Heart right ventricle (tissue), 16 donors: ENCODE results near the gene LRSAM1. TPM values are rescaled to one million over a fixed set of nuclear protein-coding genes. Genes with fewer than 3 reads are reported as not detected.

ENCODE experiments used
- ATAC-seq, 8 donors: fragments of 200-7000 bp; cut with Tn5 transposase; one replicate each; pipeline ENCODE4 v1.9.1; 2020; ENCODE audit warnings: mild to moderate bottlenecking in 8 of 8, moderate library complexity in 8 of 8, moderate number of reproducible peaks in 1 of 8
- DNase-seq, 2 donors: peaks; one replicate each; pipeline ENCODE4 v3.0.0-alpha.2; 2020
- H3K27ac ChIP-seq, 10 donors: fragments of 200-600 bp; sonication (generic) in 2 of 10; one replicate each; pipeline versions ENCODE4 v1.5.0 to v1.8.0; 2020 to 2022; ENCODE audit warnings: mild to moderate bottlenecking in 3 of 10
- H3K27me3 ChIP-seq, 7 donors: fragments of 200-600 bp; one replicate each; pipeline ENCODE4 v1.8.0; 2021 to 2022; ENCODE audit warnings: mild to moderate bottlenecking in 2 of 7
- H3K36me3 ChIP-seq, 9 donors: fragments of 200-600 bp; sonication (generic) in 1 of 9; one replicate each; pipeline versions ENCODE4 v1.5.0 to v1.8.0; 2020 to 2022; ENCODE audit warnings: mild to moderate bottlenecking in 2 of 9
- H3K4me1 ChIP-seq, 9 donors: fragments of 200-600 bp; sonication (generic) in 1 of 9; one replicate each; pipeline versions ENCODE4 v1.5.0 to v1.8.0; 2020 to 2022; ENCODE audit warnings: mild to moderate bottlenecking in 4 of 9
- H3K4me3 ChIP-seq, 10 donors: fragments of 200-600 bp; sonication (generic) in 2 of 10; one replicate each; pipeline versions ENCODE4 v1.5.0 to v1.8.0; 2020 to 2022; ENCODE audit warnings: mild to moderate bottlenecking in 7 of 10, moderate library complexity in 2 of 10
- H3K9me3 ChIP-seq, 11 donors: fragments of 200-600 bp in 10 of 11; sonication (generic) in 2 of 11; one replicate each; pipeline versions ENCODE4 v1.5.0 to v1.8.0; 2013 to 2022; ENCODE audit warnings: mild to moderate bottlenecking in 2 of 11, control low read depth in 1 of 11, moderate library complexity in 1 of 11
- CTCF ChIP-seq, 9 donors: fragments of 200-600 bp; sonication (generic) in 2 of 9; IDR thresholded peaks; one replicate each; pipeline versions ENCODE4 v1.5.0 to v1.8.0; 2021 to 2022; ENCODE audit warnings: antibody characterized with exemption in 9 of 9, mild to moderate bottlenecking in 5 of 9, moderate library complexity in 1 of 9
- WGBS, 2 donors: extraction: QIAGEN DNeasy Blood & Tissue Kit; methylation state at CpG; one replicate each; pipeline ENCODE4 v1.1.7; 2013; ENCODE audit warnings: inconsistent platforms in 1 of 2; 5-methylcytosine and 5-hydroxymethylcytosine counted together
- intact Hi-C, 10 donors: fragments of 100-400 bp; cut with DNase I; formaldehyde crosslinking; loops; one replicate each; pipeline versions ENCODE4 v1.11.1 to v1.14.2; 2022
- polyA plus RNA-seq, 2 donors: library from polyadenylated mRNA; stranded (reverse); fragments of 200-250 nt; gene quantifications; one replicate each; pipeline ENCODE4 v1.2.3, GENCODE V29; 2013
- total RNA-seq, 10 donors: library from RNA; stranded (reverse); fragmentation: NEBNext Ultra II Directional in 3 of 10; extraction: Animal tissue kit (Norgen Biotek cat#: 25700) in 3 of 10; gene quantifications; one replicate each; pipeline versions ENCODE4 v1.2.1 to v1.2.4, GENCODE V29; 2021 to 2023
- donor health status: Arrhythmogenic right ventricular cardiomyopathy.
- donor health status: ischemic (EF 13 %, LVEDD 7.1; RV severe dilation, severe dysfunction).
- donor health status: healthy with polysubstance abuse.
- donor health status: DM: no; HTN: yes; CAD: no.
- donor health status: DM: no; HTN: no; CAD: no.
- donor health status: ischemic (EF 25% LVEDD 6.9; RV normal size, moderate dysfunction).
- donor health status: ischemic (EF 25% LVEDD 5.7; RV mildly dilated, moderate dysfunction).
- donor health status: healthy.
- donor health status: DM: yes; HTN: yes; CAD: no.
- donor health status: Ischemic cardiomyopathy.
- donor health status: ischemic (EF 35%, LVEDD 5.7; RV mildly dilated, moderate dysfunction).
- donor health status: nonischemic (EF 11% LVEDD 7.7; RV severe dilation, severe dysfunction).
- donor health status: DM: yes; HTN: yes; CAD: no.
- donor health status: PGD.
- donor health status: ischemic (EF 29% LVEDD 5.4; RV normal size, mild dysfunction).
- donor health status: nonischemic (EF 23%, LVEDD 6.1; RV moderate dilation, normal function).

Gene LRSAM1
- total and polyA plus RNA-seq, 12 donors, result 21.2 to 59.9 (median 29.5) TPM

- ATAC-seq (no peak), DNase-seq (peak in 1 of 2 donors; percentile 46)
- H3K4me1 ChIP-seq, result peaks cover 0 to 40% (median 31%) of the 10 kb centered on the region in 9 donors
- peaks cover 0 to 60% (median 25%) of the 10 kb centered on the region in 9 donors for H3K36me3 ChIP-seq
- intact Hi-C loops, result no loop called here
- no peaks in the 10 kb centered on the region for H3K27me3 ChIP-seq
- no peak overlapping the region for H3K4me3 ChIP-seq
- 52 to 57% methylated on average over 6 of the region's 6 CpGs for WGBS, 2 donors
- TF ChIP-seq CTCF (IDR thresholded peaks at IDR 0.05), result peak in 7 of 9 donors; percentile 34 to 53 (median 45)
- peak overlapping the region in 3 of 10 donors; percentile 20 to 63 (median 39) for H3K27ac ChIP-seq
- no peaks in the 10 kb centered on the region for H3K9me3 ChIP-seq
These were observed 4.1 kb downstream of the LRSAM1 start for GRCh38 chr9:127455324-127455992.

DNA sequence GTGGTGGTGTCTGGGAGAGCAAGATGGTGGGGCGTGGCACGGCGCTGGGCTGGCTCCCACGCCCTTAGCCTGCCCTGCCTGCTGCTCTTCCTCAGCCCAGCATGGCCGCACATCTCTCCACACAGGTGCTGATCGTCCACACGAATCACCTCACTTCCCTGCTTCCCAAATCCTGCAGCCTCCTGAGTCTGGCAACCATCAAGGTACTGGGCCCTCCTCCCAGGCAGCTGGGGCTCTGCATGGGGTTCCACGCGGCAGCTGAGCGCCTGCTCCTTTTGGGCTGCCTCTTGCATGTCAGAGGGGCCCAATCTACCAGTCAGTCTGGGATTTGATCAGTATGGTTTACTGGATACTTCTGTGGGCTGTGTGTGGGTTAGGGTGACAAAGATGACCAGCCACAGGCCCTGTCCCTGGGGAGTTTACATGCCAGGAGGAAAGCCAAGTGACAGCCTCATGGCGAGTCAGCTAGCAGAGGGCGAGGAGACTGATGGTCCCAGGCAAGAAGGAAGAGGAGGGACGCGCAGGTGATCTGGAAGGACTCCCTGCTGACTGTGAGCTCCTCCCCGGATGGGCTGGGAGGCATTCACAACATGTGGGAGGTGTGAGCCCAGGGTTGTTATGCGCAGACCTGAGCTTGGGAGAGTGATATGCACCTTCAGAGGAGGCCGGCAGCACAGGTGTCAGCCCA, 6.0 kb downstream of the LRSAM1 start:
- Histone ChIP-seq H3K9me3 (no peaks in the 10 kb centered on the region), H3K27ac (no peak overlapping the region), H3K4me3 (no peak overlapping the region), H3K27me3 (no peaks in the 10 kb centered on the region), H3K36me3 (peaks cover 0 to 78% (median 32%) of the 10 kb centered on the region in 9 donors), H3K4me1 (peaks cover 0 to 32% (median 25%) of the 10 kb centered on the region in 9 donors)
- WGBS, 2 donors, result 72 to 83% methylated on average over 17 of the region's 17 CpGs
- intact Hi-C loops, result no loop called here
- no peak for DNase-seq
- ATAC-seq, result no peak
- TF ChIP-seq CTCF (IDR thresholded peaks at IDR 0.05), result no peak

DNA sequence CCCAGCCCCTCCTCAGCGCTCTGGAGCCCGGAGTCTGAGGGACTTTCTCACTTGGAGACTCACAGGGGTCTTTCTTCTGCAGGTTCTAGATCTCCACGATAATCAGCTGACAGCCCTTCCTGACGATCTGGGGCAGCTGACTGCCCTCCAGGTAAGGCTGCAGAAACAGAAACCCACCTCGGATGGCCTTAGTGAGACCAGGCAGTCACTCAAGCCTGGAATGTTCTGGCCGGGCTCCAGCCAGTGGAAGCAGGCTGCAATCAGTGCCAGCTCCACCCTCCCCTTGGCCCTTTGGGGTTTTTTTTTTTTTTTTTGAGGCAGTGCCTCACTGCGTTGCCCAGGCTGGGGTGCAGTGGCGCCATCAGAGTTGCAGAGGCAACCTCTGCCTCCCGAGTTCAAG, 7.6 kb downstream of the LRSAM1 start:
- DNase-seq (peak; percentile 59 to 68), ATAC-seq (peak in 6 of 8 donors; percentile 34 to 61 (median 52))
- Histone ChIP-seq H3K4me3 (no peak overlapping the region), H3K27me3 (no peaks in the 10 kb centered on the region), H3K4me1 (peaks cover 0 to 31% (median 12%) of the 10 kb centered on the region in 9 donors), H3K9me3 (no peaks in the 10 kb centered on the region), H3K27ac (peak overlapping the region in 3 of 10 donors; percentile 17 to 39 (median 18)), H3K36me3 (peaks cover 0 to 94% (median 38%) of the 10 kb centered on the region in 9 donors)
- 55 to 65% methylated on average over 9 of the region's 9 CpGs for WGBS, 2 donors
- intact Hi-C loops, result no loop called here
- TF ChIP-seq CTCF (IDR thresholded peaks at IDR 0.05), result no peak

DNA sequence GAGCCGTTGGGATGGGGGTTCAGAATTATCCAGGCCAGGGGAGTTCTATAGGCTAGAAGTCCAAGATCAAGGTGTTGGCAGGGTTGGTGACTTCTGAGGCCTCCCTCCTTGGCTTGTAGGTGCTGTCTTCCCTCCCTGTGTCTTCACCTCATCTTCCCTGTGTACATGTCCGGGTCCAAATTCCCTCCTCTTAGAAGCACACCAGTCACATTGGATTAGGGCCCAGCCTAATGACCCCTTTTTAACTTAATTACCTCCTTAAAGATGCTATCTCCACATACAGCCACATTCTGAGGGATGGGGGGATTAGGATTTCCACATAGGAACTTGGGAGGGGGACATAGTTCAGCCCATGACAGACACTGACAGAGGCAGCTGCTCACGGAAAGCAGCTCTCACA, 12.1 kb downstream of the LRSAM1 start:
- intact Hi-C loops, result no loop called here
- Histone ChIP-seq H3K4me1 (peaks cover 0 to 15% (median 4%) of the 10 kb centered on the region in 9 donors), H3K27me3 (no peaks in the 10 kb centered on the region), H3K27ac (peak overlapping the region in 8 of 10 donors; percentile 19 to 83 (median 64)), H3K9me3 (no peaks in the 10 kb centered on the region), H3K4me3 (no peak overlapping the region), H3K36me3 (peaks cover 0 to 98% (median 47%) of the 10 kb centered on the region in 9 donors)
- no peak for TF ChIP-seq CTCF (IDR thresholded peaks at IDR 0.05)
- 65 to 74% methylated on average over 3 of the region's 3 CpGs for WGBS, 2 donors
- DNase-seq (no peak), ATAC-seq (peak in 1 of 8 donors; percentile 6)
